ENCODE data around the gene FHIT. TPM values are rescaled to one million over a fixed set of nuclear protein-coding genes. Genes with fewer than 3 reads are reported as not detected.

The FHIT gene
- total RNA-seq, 4 donors from 2014 or later = 7.5 to 20.1 (median 13.5) TPM

DNA sequence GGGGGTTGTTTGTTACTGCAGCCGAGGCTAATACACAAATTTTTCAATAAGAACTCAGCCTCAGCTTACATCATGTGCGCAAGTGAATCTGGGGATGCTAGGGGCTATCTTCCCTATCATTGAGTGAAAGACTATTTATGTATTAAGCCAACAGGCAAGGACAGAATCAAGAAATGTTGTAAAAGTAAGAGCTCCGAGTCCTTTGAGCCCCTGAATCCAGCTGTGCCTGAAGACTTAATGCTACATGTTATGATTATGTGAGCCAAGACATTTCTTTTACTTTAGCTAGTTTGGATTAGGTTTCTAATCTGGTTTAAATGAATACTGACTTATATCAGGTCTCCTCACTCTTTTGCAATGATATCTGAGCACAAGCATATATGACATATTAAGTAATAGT, 1418.5 kb downstream of the FHIT start:
- TF ChIP-seq POLR2A (IDR thresholded peaks at IDR 0.05) (no peak), EP300 (IDR thresholded peaks at IDR 0.05; ENCODE audit: low read depth) (no peak), POLR2AphosphoS5 (IDR thresholded peaks at IDR 0.05) (no peak)
- TF ChIP-seq, protein P1, sequence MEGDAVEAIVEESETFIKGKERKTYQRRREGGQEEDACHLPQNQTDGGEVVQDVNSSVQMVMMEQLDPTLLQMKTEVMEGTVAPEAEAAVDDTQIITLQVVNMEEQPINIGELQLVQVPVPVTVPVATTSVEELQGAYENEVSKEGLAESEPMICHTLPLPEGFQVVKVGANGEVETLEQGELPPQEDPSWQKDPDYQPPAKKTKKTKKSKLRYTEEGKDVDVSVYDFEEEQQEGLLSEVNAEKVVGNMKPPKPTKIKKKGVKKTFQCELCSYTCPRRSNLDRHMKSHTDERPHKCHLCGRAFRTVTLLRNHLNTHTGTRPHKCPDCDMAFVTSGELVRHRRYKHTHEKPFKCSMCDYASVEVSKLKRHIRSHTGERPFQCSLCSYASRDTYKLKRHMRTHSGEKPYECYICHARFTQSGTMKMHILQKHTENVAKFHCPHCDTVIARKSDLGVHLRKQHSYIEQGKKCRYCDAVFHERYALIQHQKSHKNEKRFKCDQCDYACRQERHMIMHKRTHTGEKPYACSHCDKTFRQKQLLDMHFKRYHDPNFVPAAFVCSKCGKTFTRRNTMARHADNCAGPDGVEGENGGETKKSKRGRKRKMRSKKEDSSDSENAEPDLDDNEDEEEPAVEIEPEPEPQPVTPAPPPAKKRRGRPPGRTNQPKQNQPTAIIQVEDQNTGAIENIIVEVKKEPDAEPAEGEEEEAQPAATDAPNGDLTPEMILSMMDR (IDR thresholded peaks at IDR 0.05) = no peak
- in situ Hi-C loops (cut with MboI; ENCODE audit: low pct_ligation_motif_present in 1 of 4, low pct_unique_long_range_greater_than_20kb in 1 of 4, low sequenced_read_pairs in 3 of 4) = no loop called here

DNA sequence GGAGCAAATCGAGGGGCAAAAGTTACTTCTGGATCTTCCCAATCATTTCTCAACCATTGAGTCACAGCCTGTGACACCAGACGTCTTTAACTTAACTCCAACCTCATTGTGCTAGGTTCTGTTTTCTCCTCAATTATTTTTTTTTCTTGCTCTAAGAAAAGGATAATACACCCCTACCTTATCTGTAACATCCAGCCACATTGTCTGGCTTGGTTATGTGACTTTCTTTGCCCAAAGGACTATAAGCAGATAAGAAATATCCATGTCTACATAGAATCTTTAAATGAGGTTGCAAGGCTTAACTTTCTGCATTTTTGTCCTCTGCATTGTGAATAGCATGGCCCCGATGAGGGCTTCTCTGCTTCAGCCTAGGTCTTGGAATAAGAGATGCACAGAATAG, 1419.0 kb downstream of the FHIT start:
- DNase-seq = no peak
- intact Hi-C loops (cut with DNase I; ENCODE audit: low total_unique reads) (no loop called here), in situ Hi-C loops (cut with MboI; ENCODE audit: low pct_ligation_motif_present in 1 of 4, low pct_unique_long_range_greater_than_20kb in 1 of 4, low sequenced_read_pairs in 3 of 4) (no loop called here)
- TF ChIP-seq POLR2A (IDR thresholded peaks at IDR 0.05) (no peak), EP300 (IDR thresholded peaks at IDR 0.05; ENCODE audit: low read depth) (no peak), POLR2AphosphoS5 (IDR thresholded peaks at IDR 0.05) (no peak)
- TF ChIP-seq, protein P1 (IDR thresholded peaks at IDR 0.05) = no peak
- no peaks in the 10 kb centered on the region for H3K27me3 ChIP-seq
- H3K4me1 ChIP-seq = no peaks in the 10 kb centered on the region
- no peak overlapping the region for H3K4me3 ChIP-seq
- H3K36me3 ChIP-seq = no peaks in the 10 kb centered on the region
- no peak overlapping the region for H3K27ac ChIP-seq
- 88 to 97% methylated on average over 2 to 3 of the region's 3 CpGs for WGBS, 2 donors (ENCODE audit: low coverage in 1 of 2)
- no peaks in the 10 kb centered on the region for H3K9me3 ChIP-seq

More for the DNA sequence above, 1418.5 kb downstream of the FHIT start:
- no peaks in the 10 kb centered on the region for H3K36me3 ChIP-seq
- 68 to 71% methylated on average over 3 of the region's 3 CpGs for WGBS, 2 donors (ENCODE audit: low coverage in 1 of 2)
- H3K27ac ChIP-seq = no peak overlapping the region
- no peaks in the 10 kb centered on the region for H3K27me3 ChIP-seq
- no peak overlapping the region for H3K4me3 ChIP-seq
- no peaks in the 10 kb centered on the region for H3K4me1 ChIP-seq
- DNase-seq = no peak
- H3K9me3 ChIP-seq = no peaks in the 10 kb centered on the region
- intact Hi-C loops (cut with DNase I; ENCODE audit: low total_unique reads) = no loop called here

DNA sequence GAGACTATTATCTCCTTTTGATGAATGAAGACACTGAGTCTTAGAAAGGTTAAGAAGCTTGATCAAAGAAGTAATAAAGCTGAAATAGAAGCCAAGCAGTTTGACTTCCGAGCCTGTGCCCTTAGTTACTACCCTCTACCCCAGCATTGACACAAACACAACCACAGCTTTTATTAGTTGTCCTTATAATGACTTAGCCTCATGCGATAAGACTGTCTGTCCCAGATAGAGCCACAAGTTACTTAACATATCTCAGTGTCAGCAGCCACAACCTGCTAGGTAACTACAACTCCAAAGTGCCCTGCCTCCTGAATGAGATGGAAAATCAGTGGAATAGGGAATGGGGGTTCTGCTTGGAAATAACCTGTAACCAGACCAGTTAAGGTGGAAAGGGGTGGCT, 1419.9 kb downstream of the FHIT start:
- H3K4me3 ChIP-seq = no peak overlapping the region
- no peaks in the 10 kb centered on the region for H3K9me3 ChIP-seq
- 85% methylated on average over 2 of the region's 2 CpGs; no CpG with 5 or more reads in 1 of the 2 donors for WGBS, 2 donors (ENCODE audit: low coverage in 1 of 2)
- no peaks in the 10 kb centered on the region for H3K27me3 ChIP-seq
- no peak overlapping the region for H3K27ac ChIP-seq
- intact Hi-C loops (cut with DNase I; ENCODE audit: low total_unique reads) = no loop called here
- H3K36me3 ChIP-seq = no peaks in the 10 kb centered on the region
- in situ Hi-C loops (cut with MboI; ENCODE audit: low pct_ligation_motif_present in 1 of 4, low pct_unique_long_range_greater_than_20kb in 1 of 4, low sequenced_read_pairs in 3 of 4) = no loop called here
- no peak for TF ChIP-seq EP300 (IDR thresholded peaks at IDR 0.05; ENCODE audit: low read depth)
- DNase-seq = no peak
- no peaks in the 10 kb centered on the region for H3K4me1 ChIP-seq

DNA sequence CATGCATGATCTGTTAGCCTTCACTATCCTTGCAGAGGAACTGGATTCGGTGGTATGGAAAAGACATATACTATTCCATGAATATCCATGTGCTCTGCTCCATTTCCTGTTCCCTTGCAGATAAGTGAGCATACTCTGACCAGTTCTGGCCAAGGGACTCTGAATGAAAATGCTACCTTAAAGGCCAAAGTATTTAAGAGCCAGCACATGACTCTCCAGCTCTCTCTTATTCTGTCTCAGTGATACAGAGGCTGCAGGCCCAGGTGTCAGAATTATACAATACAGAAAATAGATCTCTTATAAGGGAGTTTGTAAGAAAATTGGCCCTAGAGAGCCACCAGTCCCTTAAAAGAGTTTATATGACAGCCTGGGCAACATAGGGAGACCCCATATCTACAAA, 1421.7 kb downstream of the FHIT start:
- Histone ChIP-seq H3K4me3 (no peak overlapping the region), H3K36me3 (no peaks in the 10 kb centered on the region), H3K9me3 (no peaks in the 10 kb centered on the region), H3K27ac (no peak overlapping the region), H3K27me3 (no peaks in the 10 kb centered on the region), H3K4me1 (no peaks in the 10 kb centered on the region)
- TF ChIP-seq POLR2AphosphoS5 (IDR thresholded peaks at IDR 0.05) (no peak), POLR2A (IDR thresholded peaks at IDR 0.05) (no peak), EP300 (IDR thresholded peaks at IDR 0.05; ENCODE audit: low read depth) (no peak)
- TF ChIP-seq, protein P1 (IDR thresholded peaks at IDR 0.05) = no peak
- 100% methylated on average over 1 of the region's 1 CpG for WGBS, 2 donors (ENCODE audit: low coverage in 1 of 2)
- intact Hi-C loops (cut with DNase I; ENCODE audit: low total_unique reads) (no loop called here), in situ Hi-C loops (cut with MboI; ENCODE audit: low pct_ligation_motif_present in 1 of 4, low pct_unique_long_range_greater_than_20kb in 1 of 4, low sequenced_read_pairs in 3 of 4) (no loop called here)
- DNase-seq = no peak

DNA sequence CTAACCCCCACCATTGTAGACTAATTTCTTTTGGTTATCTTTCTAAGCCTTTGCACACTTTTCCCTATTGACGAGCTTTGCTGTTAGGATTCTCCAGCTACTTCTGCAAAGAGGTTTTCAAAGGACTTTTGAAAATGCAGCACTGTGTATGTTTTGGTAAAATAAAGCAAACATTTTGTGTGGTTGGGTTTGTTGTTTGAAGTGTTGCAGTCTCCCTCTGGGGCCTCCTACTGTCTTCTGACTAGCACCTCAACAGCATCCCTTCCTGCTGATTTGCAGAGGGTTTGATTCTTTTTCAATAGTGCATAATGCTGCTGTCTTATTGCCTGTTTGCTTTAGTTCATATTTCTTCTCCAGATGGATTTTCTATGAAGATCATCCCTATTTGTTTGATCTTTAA, 1426.4 kb downstream of the FHIT start:
- H3K4me1 ChIP-seq = no peaks in the 10 kb centered on the region
- no peaks in the 10 kb centered on the region for H3K36me3 ChIP-seq
- no peak overlapping the region for H3K4me3 ChIP-seq
- TF ChIP-seq, protein P1 (IDR thresholded peaks at IDR 0.05) = no peak
- TF ChIP-seq POLR2A (IDR thresholded peaks at IDR 0.05) (no peak), EP300 (IDR thresholded peaks at IDR 0.05; ENCODE audit: low read depth) (no peak), POLR2AphosphoS5 (IDR thresholded peaks at IDR 0.05) (no peak)
- no peak for DNase-seq
- intact Hi-C loops (cut with DNase I; ENCODE audit: low total_unique reads) = no loop called here
- no peak overlapping the region for H3K27ac ChIP-seq
- WGBS, 2 donors (ENCODE audit: low coverage in 1 of 2) = 0% methylated on average over 1 of the region's 1 CpG
- H3K9me3 ChIP-seq = no peaks in the 10 kb centered on the region
- in situ Hi-C loops (cut with MboI; ENCODE audit: low pct_ligation_motif_present in 1 of 4, low pct_unique_long_range_greater_than_20kb in 1 of 4, low sequenced_read_pairs in 3 of 4) = no loop called here
- H3K27me3 ChIP-seq = no peaks in the 10 kb centered on the region

Data from transverse colon (tissue), 4 donors.